HepG2 (cell line): ENCODE results near the gene IGIP. TPM values are rescaled to one million over a fixed set of nuclear protein-coding genes. Genes with fewer than 3 reads are reported as not detected.

ENCODE experiments used
- CREB1 ChIP-seq, 2 experiments: fragments of 450-650 bp in 1 of 2; IDR thresholded peaks; 2 replicates each; pipeline ENCODE4 v1.6.1; 2016 to 2017; ENCODE audit warnings: control low read depth in 1 of 2, mild to moderate bottlenecking in 1 of 2, missing compliant biosample characterization in 1 of 2, missing genetic modification characterization in 1 of 2
- HOXA9 ChIP-seq: sonication (generic); formaldehyde crosslinking; IDR thresholded peaks from 2 replicates; pipeline ENCODE4 v1.8.1; 2022; ENCODE audit warnings: missing genetic modification reagents, mild to moderate bottlenecking, moderate library complexity, borderline replicate concordance
- MEIS1 ChIP-seq: sonication (generic); formaldehyde crosslinking; IDR thresholded peaks from 2 replicates; pipeline ENCODE4 v1.9.0; 2021; ENCODE audit warnings: mild to moderate bottlenecking, missing genetic modification reagents, moderate library complexity, borderline replicate concordance
- PHB2 ChIP-seq: fragments of 450-650 bp; IDR thresholded peaks from 2 replicates; pipeline ENCODE4 v1.6.1; 2018; ENCODE audit not compliant: partially characterized antibody
- PITX1 ChIP-seq: sonication (generic); formaldehyde crosslinking; IDR thresholded peaks from 2 replicates; pipeline ENCODE4 v1.5.1; 2020; ENCODE audit warnings: mild to moderate bottlenecking, missing genetic modification reagents
- RFXAP ChIP-seq: sonication (generic); formaldehyde crosslinking; IDR thresholded peaks from 2 replicates; pipeline ENCODE4 v1.4.0; 2020; ENCODE audit warnings: missing genetic modification reagents, borderline replicate concordance
- TBL1XR1 ChIP-seq: fragments of 150-350 bp; IDR thresholded peaks from 2 replicates; pipeline ENCODE4 v1.6.1; 2014; ENCODE audit warnings: borderline replicate concordance, low read length; ENCODE audit not compliant: partially characterized antibody
- THAP11 ChIP-seq: IDR thresholded peaks from 2 replicates; pipeline ENCODE4 v1.6.1; 2016; ENCODE audit warnings: missing biosample characterization, missing genetic modification reagents
- ZKSCAN8 ChIP-seq: IDR thresholded peaks from 2 replicates; pipeline ENCODE4 v1.6.1; 2016; ENCODE audit warnings: borderline replicate concordance, missing genetic modification reagents, missing compliant biosample characterization
- ZNF326 ChIP-seq: sonication (generic); formaldehyde crosslinking; IDR thresholded peaks from 2 replicates; pipeline ENCODE4 v1.4.0; 2020; ENCODE audit warnings: missing genetic modification reagents, borderline replicate concordance
- ZNF33A ChIP-seq: sonication (generic); formaldehyde crosslinking; IDR thresholded peaks from 2 replicates; pipeline ENCODE4 v1.5.1; 2020; ENCODE audit warnings: missing genetic modification reagents, mild to moderate bottlenecking, moderate library complexity, borderline replicate concordance
- ZNF510 ChIP-seq: sonication (generic); formaldehyde crosslinking; IDR thresholded peaks from 2 replicates; pipeline ENCODE4 v1.4.0; 2020; ENCODE audit warnings: low read depth, mild to moderate bottlenecking, missing genetic modification reagents
- ZNF660 ChIP-seq: sonication (generic); formaldehyde crosslinking; IDR thresholded peaks from 2 replicates; pipeline ENCODE4 v1.5.1; 2020; ENCODE audit warnings: mild to moderate bottlenecking, low read depth, missing genetic modification reagents, borderline replicate concordance
- ZNF678 ChIP-seq: sonication (generic); formaldehyde crosslinking; IDR thresholded peaks from 2 replicates; pipeline ENCODE4 v1.4.0; 2020; ENCODE audit warnings: mild to moderate bottlenecking, missing genetic modification reagents
- polyA plus RNA-seq, 8 experiments: library from polyadenylated mRNA; depleted of rRNA in 3 of 8; stranded (reverse) in 7 of 8; unstranded in 1 of 8; fragments of >200 nt; fragmentation: Illumina TruSeq in 4 of 8; extraction: Trizol in 4 of 8; gene quantifications; 2 replicates each; pipeline versions ENCODE4 v1.2.1 to v1.2.3, GENCODE V29; 2011 to 2016; ENCODE audit warnings: low read depth in 4 of 8, missing spikeins in 1 of 8, mixed read lengths in 1 of 8; ENCODE audit not compliant: insufficient read depth in 1 of 8
- total RNA-seq, 5 experiments: library from RNA; depleted of rRNA; stranded (reverse); fragments of >200 nt; fragmentation: Illumina TruSeq; extraction: Trizol; gene quantifications; 2 replicates each; pipeline ENCODE4 v1.2.3, GENCODE V29; 2016; ENCODE audit warnings: low read depth in 1 of 5
- TF ChIP-seq, protein P1 (sequence below): sonication (generic); formaldehyde crosslinking; IDR thresholded peaks from 2 replicates; pipeline ENCODE4 v1.8.0; 2022; ENCODE audit warnings: mild to moderate bottlenecking, missing genetic modification reagents
- TF ChIP-seq, protein P2 (sequence below): sonication (generic); formaldehyde crosslinking; IDR thresholded peaks from 2 replicates; pipeline ENCODE4 v1.5.0; 2020; ENCODE audit warnings: missing genetic modification reagents, mild to moderate bottlenecking, borderline replicate concordance
- TF ChIP-seq, protein P3 (sequence below): fragments of 450-650 bp; IDR thresholded peaks from 2 replicates; pipeline ENCODE4 v1.6.1; 2016
- TF ChIP-seq, protein P4 (sequence below): sonication (generic); formaldehyde crosslinking; IDR thresholded peaks from 2 replicates; pipeline ENCODE4 v1.4.0; 2020; ENCODE audit warnings: mild to moderate bottlenecking, missing genetic modification reagents

Gene IGIP
- total and polyA plus RNA-seq, 2 of the 13 experiments (the other 11 are each of a cell fraction or from before 2014, with no cell fraction given) = 1.7 to 2.1 TPM

DNA sequence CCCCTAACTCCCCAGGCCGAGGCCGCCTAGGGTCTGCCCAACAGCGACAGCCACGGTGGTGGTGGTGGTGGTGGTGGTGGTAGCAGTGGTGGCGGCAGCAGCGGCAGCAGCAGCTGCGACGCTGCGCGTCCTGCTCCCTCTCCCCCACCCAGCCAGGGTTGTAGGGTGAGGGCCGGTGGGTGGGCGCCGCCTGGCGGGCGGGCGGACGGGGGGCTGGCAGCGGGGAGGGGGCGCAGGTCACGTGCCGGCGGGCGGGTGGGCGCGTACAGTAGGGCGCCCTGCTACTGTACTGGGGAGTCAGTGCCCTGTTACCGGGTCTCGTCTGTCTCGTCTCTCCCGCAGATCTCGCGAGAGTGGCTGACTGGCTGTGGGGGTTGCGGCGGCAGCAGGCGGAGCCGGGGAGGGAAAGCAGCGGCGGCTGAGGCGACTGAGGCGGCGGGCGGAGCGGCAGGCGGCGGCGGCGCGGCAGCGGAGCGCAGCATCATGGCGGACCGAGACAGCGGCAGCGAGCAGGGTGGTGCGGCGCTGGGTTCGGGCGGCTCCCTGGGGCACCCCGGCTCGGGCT is 12.0 kb upstream of the IGIP start, which contains the start of gene PURA (continued):
- TF ChIP-seq ZNF326 (no peak), ZNF33A (CRISPR knock-in tag) (no peak), ZNF660 (no peak), CREB1 (IDR thresholded peaks at IDR 0.05) (no peak), CREB1 (CRISPR knock-in tag; IDR thresholded peaks at IDR 0.05) (no peak), TBL1XR1 (no peak), THAP11 (CRISPR knock-in tag) (peak; percentile 73), ZKSCAN8 (CRISPR knock-in tag) (no peak), PITX1 (CRISPR knock-in tag) (no peak), MEIS1 (CRISPR knock-in tag) (no peak), HOXA9 (CRISPR knock-in tag) (no peak), ZNF678 (CRISPR knock-in tag) (no peak), RFXAP (CRISPR knock-in tag) (peak; percentile 70; the same call in 1 of the 2 replicates), PHB2 (no peak), ZNF510 (CRISPR knock-in tag) (no peak)
- TF ChIP-seq, protein P1, sequence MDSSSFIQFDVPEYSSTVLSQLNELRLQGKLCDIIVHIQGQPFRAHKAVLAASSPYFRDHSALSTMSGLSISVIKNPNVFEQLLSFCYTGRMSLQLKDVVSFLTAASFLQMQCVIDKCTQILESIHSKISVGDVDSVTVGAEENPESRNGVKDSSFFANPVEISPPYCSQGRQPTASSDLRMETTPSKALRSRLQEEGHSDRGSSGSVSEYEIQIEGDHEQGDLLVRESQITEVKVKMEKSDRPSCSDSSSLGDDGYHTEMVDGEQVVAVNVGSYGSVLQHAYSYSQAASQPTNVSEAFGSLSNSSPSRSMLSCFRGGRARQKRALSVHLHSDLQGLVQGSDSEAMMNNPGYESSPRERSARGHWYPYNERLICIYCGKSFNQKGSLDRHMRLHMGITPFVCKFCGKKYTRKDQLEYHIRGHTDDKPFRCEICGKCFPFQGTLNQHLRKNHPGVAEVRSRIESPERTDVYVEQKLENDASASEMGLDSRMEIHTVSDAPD (CRISPR knock-in tag) = no peak
- TF ChIP-seq, protein P2, sequence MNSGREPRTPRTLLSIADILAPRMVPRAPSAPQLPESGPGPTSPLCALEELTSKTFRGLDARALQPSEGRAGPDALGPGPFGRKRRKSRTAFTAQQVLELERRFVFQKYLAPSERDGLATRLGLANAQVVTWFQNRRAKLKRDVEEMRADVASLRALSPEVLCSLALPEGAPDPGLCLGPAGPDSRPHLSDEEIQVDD = no peak
- TF ChIP-seq, protein P3, sequence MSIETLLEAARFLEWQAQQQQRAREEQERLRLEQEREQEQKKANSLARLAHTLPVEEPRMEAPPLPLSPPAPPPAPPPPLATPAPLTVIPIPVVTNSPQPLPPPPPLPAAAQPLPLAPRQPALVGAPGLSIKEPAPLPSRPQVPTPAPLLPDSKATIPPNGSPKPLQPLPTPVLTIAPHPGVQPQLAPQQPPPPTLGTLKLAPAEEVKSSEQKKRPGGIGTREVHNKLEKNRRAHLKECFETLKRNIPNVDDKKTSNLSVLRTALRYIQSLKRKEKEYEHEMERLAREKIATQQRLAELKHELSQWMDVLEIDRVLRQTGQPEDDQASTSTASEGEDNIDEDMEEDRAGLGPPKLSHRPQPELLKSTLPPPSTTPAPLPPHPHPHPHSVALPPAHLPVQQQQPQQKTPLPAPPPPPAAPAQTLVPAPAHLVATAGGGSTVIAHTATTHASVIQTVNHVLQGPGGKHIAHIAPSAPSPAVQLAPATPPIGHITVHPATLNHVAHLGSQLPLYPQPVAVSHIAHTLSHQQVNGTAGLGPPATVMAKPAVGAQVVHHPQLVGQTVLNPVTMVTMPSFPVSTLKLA = no peak
- TF ChIP-seq, protein P4, sequence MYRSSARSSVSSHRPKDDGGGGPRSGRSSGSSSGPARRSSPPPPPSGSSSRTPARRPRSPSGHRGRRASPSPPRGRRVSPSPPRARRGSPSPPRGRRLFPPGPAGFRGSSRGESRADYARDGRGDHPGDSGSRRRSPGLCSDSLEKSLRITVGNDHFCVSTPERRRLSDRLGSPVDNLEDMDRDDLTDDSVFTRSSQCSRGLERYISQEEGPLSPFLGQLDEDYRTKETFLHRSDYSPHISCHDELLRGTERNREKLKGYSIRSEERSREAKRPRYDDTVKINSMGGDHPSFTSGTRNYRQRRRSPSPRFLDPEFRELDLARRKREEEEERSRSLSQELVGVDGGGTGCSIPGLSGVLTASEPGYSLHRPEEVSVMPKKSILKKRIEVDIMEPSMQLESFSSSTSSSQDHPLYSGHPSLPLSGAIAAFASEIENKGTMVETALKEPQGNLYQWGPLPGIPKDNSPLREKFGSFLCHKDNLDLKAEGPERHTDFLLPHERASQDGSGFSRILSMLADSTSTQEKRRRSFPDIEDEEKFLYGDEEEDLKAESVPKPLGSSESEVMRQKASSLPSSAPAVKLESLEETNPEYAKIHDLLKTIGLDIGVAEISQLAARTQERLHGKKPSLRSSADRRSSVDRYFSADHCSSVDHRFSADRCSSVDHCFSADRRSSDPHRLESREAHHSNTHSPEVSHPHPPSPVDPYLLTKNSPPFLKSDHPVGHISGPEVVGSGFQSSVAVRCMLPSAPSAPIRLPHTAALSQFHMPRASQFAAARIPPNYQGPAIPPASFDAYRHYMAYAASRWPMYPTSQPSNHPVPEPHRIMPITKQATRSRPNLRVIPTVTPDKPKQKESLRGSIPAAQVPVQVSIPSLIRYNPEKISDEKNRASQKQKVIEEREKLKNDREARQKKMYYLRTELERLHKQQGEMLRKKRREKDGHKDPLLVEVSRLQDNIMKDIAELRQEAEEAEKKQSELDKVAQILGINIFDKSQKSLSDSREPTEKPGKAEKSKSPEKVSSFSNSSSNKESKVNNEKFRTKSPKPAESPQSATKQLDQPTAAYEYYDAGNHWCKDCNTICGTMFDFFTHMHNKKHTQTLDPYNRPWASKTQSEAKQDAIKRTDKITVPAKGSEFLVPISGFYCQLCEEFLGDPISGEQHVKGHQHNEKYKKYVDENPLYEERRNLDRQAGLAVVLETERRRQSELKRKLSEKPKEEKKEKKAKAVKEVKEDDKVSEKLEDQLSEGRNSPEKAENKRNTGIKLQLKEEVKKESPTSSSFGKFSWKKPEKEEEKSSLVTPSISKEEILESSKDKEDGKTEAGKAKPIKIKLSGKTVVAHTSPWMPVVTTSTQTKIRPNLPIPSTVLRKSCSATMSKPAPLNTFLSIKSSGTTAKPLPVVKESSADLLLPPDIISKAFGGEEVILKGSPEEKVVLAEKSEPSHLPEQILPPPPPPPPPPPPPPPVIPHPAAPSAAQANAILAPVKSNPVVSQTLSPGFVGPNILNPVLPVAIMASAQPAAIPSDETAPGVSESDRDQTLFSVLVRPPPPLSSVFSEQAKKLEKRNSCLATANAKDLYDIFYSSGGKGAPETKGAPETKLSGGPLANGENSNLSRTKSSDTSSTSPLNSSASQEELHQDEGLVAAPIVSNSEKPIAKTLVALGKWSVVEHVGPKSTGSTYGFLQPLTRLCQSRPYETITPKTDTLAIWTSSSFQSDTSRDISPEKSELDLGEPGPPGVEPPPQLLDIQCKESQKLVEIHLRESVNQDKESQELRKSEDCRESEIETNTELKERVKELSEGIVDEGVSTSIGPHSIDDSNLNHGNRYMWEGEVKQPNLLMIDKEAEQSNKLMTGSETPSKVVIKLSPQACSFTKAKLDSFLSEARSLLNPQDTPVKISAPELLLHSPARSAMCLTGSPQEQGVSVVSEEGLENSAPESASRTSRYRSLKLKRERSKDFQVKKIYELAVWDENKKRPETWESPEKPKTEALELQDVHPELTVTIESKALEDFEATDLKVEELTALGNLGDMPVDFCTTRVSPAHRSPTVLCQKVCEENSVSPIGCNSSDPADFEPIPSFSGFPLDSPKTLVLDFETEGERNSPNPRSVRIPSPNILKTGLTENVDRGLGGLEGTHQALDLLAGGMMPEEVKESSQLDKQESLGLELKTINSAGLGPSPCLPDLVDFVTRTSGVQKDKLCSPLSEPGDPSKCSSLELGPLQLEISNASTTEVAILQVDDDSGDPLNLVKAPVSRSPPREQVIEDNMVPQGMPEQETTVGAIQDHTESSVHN = no peak
